ENCODE data around the gene ARHGDIG. TPM values are rescaled to one million over a fixed set of nuclear protein-coding genes. Genes with fewer than 3 reads are reported as not detected.

Gene ARHGDIG
- total and polyA plus RNA-seq, 2 donors (not counting 3 experiments of a cell fraction or from before 2014, with no cell fraction given) = 0.93 to 2.2 TPM

- intact Hi-C loops (cut with micrococcal nuclease) = no loop called here
- Histone ChIP-seq H3K4me3 (replicated peaks in 1 of 3; ENCODE audit: insufficient read depth in 1 of 3, low read depth in 1 of 3, low read length in 3 of 3) (no peak overlapping the region), H3K27me3 (ENCODE audit: control insufficient read depth in 2 of 2, insufficient read depth in 2 of 2, low read length in 2 of 2) (no peaks in the 10 kb centered on the region), H3K79me2 (ENCODE audit: control insufficient read depth, insufficient read depth, low read length) (no peaks in the 10 kb centered on the region), H3K36me3 (ENCODE audit: control insufficient read depth in 2 of 2, extremely low read depth in 1 of 2, insufficient read depth in 2 of 2, low read length in 2 of 2) (peaks cover 0 to 19% of the 10 kb centered on the region in 2 experiments), H2AFZ (ENCODE audit: low read depth, low read length) (no peak overlapping the region), H3K9me3 (replicated peaks; ENCODE audit: control insufficient read depth, insufficient read depth, low read length) (no peaks in the 10 kb centered on the region), H3K9me1 (replicated peaks; ENCODE audit: control insufficient read depth, extremely low read depth, insufficient read depth, low read length) (no peaks in the 10 kb centered on the region), H4K20me1 (replicated peaks; ENCODE audit: control insufficient read depth, extremely low read depth, insufficient read depth, low read length) (no peaks in the 10 kb centered on the region), H3K27ac (ENCODE audit: insufficient read depth, low read depth, low read length) (no peak overlapping the region), H3K9ac (replicated peaks; ENCODE audit: extremely low read depth, insufficient read depth, low read length) (no peak overlapping the region), H3K4me2 (ENCODE audit: insufficient read depth, low read length) (no peak overlapping the region), H3K4me1 (ENCODE audit: control insufficient read depth, extremely low read depth, insufficient read depth, low read length) (no peaks in the 10 kb centered on the region)
- TF ChIP-seq GATA2 (IDR thresholded peaks at IDR 0.05; ENCODE audit: insufficient read depth, insufficient read length, low read depth, low read length) (no peak), JUN (IDR thresholded peaks at IDR 0.05; ENCODE audit: borderline replicate concordance, insufficient read depth, insufficient read length, low read depth) (no peak), EZH2 (IDR thresholded peaks at IDR 0.05; ENCODE audit: borderline replicate concordance, low read depth, low read length, severe bottlenecking) (no peak), FOS (IDR thresholded peaks at IDR 0.05; ENCODE audit: borderline replicate concordance, insufficient read depth, low read length) (no peak), POLR2AphosphoS5 (IDR thresholded peaks at IDR 0.05; ENCODE audit: insufficient read depth, low read depth, low read length) (no peak), MYC (IDR thresholded peaks at IDR 0.05; ENCODE audit: low read depth, low read length) (no peak), POLR2A (IDR thresholded peaks at IDR 0.05; ENCODE audit: low read depth, low read length) (no peak)
- TF ChIP-seq, protein P1, sequence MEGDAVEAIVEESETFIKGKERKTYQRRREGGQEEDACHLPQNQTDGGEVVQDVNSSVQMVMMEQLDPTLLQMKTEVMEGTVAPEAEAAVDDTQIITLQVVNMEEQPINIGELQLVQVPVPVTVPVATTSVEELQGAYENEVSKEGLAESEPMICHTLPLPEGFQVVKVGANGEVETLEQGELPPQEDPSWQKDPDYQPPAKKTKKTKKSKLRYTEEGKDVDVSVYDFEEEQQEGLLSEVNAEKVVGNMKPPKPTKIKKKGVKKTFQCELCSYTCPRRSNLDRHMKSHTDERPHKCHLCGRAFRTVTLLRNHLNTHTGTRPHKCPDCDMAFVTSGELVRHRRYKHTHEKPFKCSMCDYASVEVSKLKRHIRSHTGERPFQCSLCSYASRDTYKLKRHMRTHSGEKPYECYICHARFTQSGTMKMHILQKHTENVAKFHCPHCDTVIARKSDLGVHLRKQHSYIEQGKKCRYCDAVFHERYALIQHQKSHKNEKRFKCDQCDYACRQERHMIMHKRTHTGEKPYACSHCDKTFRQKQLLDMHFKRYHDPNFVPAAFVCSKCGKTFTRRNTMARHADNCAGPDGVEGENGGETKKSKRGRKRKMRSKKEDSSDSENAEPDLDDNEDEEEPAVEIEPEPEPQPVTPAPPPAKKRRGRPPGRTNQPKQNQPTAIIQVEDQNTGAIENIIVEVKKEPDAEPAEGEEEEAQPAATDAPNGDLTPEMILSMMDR (IDR thresholded peaks at IDR 0.05; ENCODE audit: extremely low read depth in 1 of 2, insufficient read depth in 1 of 2, low read depth in 1 of 2, low read length in 2 of 2) = no peak
- TF ChIP-seq, protein P2, sequence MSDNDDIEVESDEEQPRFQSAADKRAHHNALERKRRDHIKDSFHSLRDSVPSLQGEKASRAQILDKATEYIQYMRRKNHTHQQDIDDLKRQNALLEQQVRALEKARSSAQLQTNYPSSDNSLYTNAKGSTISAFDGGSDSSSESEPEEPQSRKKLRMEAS (IDR thresholded peaks at IDR 0.05; ENCODE audit: insufficient read depth, insufficient read length) = no peak
- DNase-seq (ENCODE audit: low read depth, low spot score) = no peak
- no TSS peak for BruUV-seq (replicated peaks)
- ChIA-PET POLR2A (no interaction called here), CTCF (no interaction called here)
- no peak for FAIRE-seq
- dilution Hi-C loops (cut with MboI; ENCODE audit: extremely low pct_ligation_motif_present, low sequenced_read_pairs) = no loop called here
Measured at GRCh38 chr16:297832-298231, 17.4 kb downstream of the ARHGDIG start.

Measured in endothelial cell of umbilical vein (primary cell).